DND-41 (cell line): ENCODE data around the gene AXIN1.
A peak's percentile ranks its signal among the peaks of the same experiment; 100 is the strongest.

Source experiments
- ATAC-seq: fragments of 200-7000 bp; cut with Tn5 transposase; 3 replicates; pipeline ENCODE4 v1.9.1; 2021; ENCODE audit warnings: low read depth; ENCODE audit not compliant: insufficient read depth
- DNase-seq: peaks from one replicate; pipeline ENCODE4 v3.0.0-alpha.2; 2020
- H2AFZ ChIP-seq: 2 replicates; pipeline ENCODE4 v1.6.0; 2012; ENCODE audit warnings: low read depth, low read length
- H3K27ac ChIP-seq: 2 replicates; pipeline ENCODE4 v1.5.1; 2012; ENCODE audit warnings: low read length, inconsistent platforms
- H3K27me3 ChIP-seq: fragments of 200-600 bp; sonication (generic); 2 replicates; pipeline ENCODE4 v1.6.0; 2012; ENCODE audit warnings: low read length, mild to moderate bottlenecking, inconsistent platforms; ENCODE audit not compliant: insufficient read depth, poor library complexity
- H3K36me3 ChIP-seq: 2 replicates; pipeline ENCODE4 v1.5.1; 2012; ENCODE audit warnings: low read length, inconsistent platforms; ENCODE audit not compliant: insufficient read depth
- H3K4me1 ChIP-seq: 2 replicates; pipeline ENCODE4 v1.5.1; 2012; ENCODE audit warnings: mild to moderate bottlenecking, low read length; ENCODE audit not compliant: insufficient read depth
- H3K4me2 ChIP-seq: 2 replicates; pipeline ENCODE4 v1.6.0; 2012; ENCODE audit warnings: mild to moderate bottlenecking, moderate library complexity, low read length, inconsistent platforms; ENCODE audit not compliant: insufficient read depth
- H3K4me3 ChIP-seq, 2 experiments: fragments of 200-600 bp in 1 of 2; shearing (Covaris generic) in 1 of 2; 2 replicates each; pipeline ENCODE4 v1.5.1; 2012 to 2016; ENCODE audit warnings: inconsistent platforms in 2 of 2, low read length in 2 of 2, mild to moderate bottlenecking in 2 of 2, low read depth in 1 of 2, moderate library complexity in 1 of 2
- H3K79me2 ChIP-seq: 2 replicates; pipeline ENCODE4 v1.6.0; 2012; ENCODE audit warnings: low read length, inconsistent platforms; ENCODE audit not compliant: insufficient read depth
- H3K9ac ChIP-seq: 2 replicates; pipeline ENCODE4 v1.6.0; 2012; ENCODE audit warnings: low read depth, mild to moderate bottlenecking, inconsistent platforms, low read length, moderate library complexity
- H3K9me3 ChIP-seq: 2 replicates; pipeline ENCODE4 v1.5.1; 2012; ENCODE audit warnings: low read length, moderate library complexity, mild to moderate bottlenecking, inconsistent platforms; ENCODE audit not compliant: insufficient read depth, severe bottlenecking
- H4K20me1 ChIP-seq: 2 replicates; pipeline ENCODE4 v1.6.0; 2012; ENCODE audit warnings: low read length; ENCODE audit not compliant: insufficient read depth
- EZH2 ChIP-seq: IDR thresholded peaks from 3 replicates; pipeline ENCODE4 v1.6.1; 2012; ENCODE audit warnings: borderline replicate concordance, low read depth, mild to moderate bottlenecking, moderate library complexity, low read length, inconsistent platforms; ENCODE audit not compliant: severe bottlenecking
- TF ChIP-seq, protein P1 (sequence below): IDR thresholded peaks from 2 replicates; pipeline ENCODE4 v1.5.1; 2012; ENCODE audit warnings: borderline replicate concordance, low read length, moderate library complexity, mild to moderate bottlenecking; ENCODE audit not compliant: poor library complexity, severe bottlenecking; ENCODE audit errors: extremely low read depth

Gene AXIN1

DNA sequence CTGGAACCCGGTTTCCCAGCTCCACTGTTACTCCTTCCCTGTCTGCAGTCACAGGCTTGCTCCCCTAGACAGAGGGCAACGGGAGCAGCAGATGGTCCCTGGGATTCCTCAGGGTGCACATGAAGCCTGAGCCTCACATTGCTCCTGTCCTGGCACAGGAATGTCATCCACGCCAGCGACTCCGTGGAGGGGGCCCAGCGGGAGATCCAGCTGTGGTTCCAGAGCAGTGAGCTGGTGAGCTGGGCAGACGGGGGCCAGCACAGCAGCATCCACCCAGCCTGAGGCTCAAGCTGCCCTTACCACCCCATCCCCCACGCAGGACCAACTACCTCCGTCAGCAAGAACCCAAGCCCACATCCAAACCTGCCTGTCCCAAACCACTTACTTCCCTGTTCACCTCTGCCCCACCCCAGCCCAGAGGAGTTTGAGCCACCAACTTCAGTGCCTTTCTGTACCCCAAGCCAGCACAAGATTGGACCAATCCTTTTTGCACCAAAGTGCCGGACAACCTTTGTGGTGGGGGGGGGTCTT is 47.6 kb upstream of the AXIN1 start:
- ATAC-seq (no peak), DNase-seq (no peak)
- peaks cover 63% of the 10 kb centered on the region for H3K4me1 ChIP-seq
- no peaks in the 10 kb centered on the region for H3K27me3 ChIP-seq
- TF ChIP-seq, protein P1, sequence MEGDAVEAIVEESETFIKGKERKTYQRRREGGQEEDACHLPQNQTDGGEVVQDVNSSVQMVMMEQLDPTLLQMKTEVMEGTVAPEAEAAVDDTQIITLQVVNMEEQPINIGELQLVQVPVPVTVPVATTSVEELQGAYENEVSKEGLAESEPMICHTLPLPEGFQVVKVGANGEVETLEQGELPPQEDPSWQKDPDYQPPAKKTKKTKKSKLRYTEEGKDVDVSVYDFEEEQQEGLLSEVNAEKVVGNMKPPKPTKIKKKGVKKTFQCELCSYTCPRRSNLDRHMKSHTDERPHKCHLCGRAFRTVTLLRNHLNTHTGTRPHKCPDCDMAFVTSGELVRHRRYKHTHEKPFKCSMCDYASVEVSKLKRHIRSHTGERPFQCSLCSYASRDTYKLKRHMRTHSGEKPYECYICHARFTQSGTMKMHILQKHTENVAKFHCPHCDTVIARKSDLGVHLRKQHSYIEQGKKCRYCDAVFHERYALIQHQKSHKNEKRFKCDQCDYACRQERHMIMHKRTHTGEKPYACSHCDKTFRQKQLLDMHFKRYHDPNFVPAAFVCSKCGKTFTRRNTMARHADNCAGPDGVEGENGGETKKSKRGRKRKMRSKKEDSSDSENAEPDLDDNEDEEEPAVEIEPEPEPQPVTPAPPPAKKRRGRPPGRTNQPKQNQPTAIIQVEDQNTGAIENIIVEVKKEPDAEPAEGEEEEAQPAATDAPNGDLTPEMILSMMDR = no peak
- TF ChIP-seq EZH2 = no peak
- peaks cover 54% of the 10 kb centered on the region for H3K79me2 ChIP-seq
- peaks cover 25% of the 10 kb centered on the region for H4K20me1 ChIP-seq
- H3K4me2 ChIP-seq = peak overlapping the region; percentile 76
- H3K9ac ChIP-seq = peak overlapping the region; percentile 86
- no peak overlapping the region for H2AFZ ChIP-seq
- peak overlapping the region in 1 of 2 experiments; percentile 91; a peak in 3 of 4 replicates for H3K4me3 ChIP-seq
- H3K36me3 ChIP-seq = peaks cover 30% of the 10 kb centered on the region
- H3K9me3 ChIP-seq = no peaks in the 10 kb centered on the region
- H3K27ac ChIP-seq = peak overlapping the region; percentile 48; the same call in 1 of the 2 replicates

DNA sequence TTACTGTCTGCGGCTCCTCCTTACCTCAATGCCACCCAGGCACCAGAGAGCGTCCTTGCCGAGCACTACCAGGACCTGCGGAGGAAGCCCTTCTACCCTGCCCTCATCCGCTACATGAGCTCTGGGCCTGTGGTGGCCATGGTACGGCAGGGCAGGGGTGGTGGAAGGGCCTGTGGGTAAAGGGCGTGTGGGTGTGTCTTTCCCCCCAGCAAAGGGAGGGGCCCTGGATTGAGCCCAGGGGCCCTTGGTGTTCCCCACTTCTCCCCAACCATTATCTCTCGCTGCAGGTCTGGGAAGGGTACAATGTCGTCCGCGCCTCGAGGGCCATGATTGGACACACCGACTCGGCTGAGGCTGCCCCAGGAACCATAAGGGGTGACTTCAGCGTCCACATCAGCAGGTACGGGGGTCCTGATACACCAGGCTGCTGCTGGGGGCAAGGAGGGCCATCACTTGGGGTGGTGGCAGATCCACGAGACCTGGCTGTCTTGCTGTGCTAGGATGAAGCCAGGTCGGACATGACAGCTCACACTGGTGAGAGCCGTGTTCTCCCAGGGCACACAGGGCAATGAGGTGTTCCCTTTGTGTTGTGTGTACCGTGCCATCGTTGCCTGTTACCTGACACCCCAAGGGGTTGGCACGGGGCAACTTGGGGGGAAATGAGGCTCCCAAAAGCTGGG is 47.0 kb upstream of the AXIN1 start:
- ATAC-seq = no peak

DNA sequence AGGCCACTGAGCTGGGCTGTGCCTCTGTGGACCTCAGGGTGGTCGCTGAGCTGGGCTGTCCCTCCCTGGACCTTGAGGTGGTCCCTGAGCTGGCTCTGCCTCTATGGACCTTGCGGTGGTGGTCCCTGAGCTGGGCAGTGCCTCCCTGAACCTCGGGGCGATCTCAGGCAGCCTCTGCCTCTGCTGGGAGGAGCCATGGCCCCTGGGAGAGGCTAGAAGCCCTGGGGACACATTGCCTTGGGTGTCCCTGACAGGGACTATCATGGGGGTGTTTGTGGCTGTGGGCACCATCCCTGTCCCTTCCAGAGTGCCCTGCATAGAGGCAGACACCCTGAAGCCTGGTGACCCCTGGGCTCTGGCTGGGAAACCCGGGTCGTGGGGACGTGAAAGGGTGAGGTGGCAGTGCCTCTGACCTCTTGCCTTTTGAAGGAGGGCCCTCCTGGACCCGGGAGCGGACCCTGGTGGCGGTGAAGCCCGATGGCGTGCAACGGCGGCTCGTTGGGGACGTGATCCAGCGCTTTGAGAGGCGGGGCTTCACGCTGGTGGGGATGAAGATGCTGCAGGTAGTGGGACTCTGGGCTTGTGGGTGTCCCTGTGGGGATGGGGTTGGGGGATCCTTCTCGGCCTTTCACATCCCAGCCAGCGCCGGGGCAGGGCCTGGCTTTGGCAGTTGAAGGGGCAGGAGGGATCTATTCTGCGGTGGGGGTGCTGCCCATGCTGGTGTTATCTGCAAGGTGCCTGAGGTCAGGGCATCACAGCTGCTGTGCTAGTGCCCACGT is 46.2 kb upstream of the AXIN1 start:
- Histone ChIP-seq H2AFZ (no peak overlapping the region), H3K4me1 (peaks cover 65% of the 10 kb centered on the region), H3K9me3 (no peaks in the 10 kb centered on the region), H4K20me1 (peaks cover 25% of the 10 kb centered on the region), H3K27me3 (no peaks in the 10 kb centered on the region), H3K79me2 (peaks cover 54% of the 10 kb centered on the region), H3K27ac (peak overlapping the region; percentile 33; the same call in 1 of the 2 replicates), H3K36me3 (peaks cover 30% of the 10 kb centered on the region), H3K4me3 (peak overlapping the region in 1 of 2 experiments; percentile 28; a peak in 2 of 4 replicates), H3K4me2 (peak overlapping the region; percentile 76), H3K9ac (peak overlapping the region; percentile 66)
- DNase-seq (no peak), ATAC-seq (no peak)
- TF ChIP-seq, protein P1 = no peak
- no peak for TF ChIP-seq EZH2

More for the DNA sequence above, 47.0 kb upstream of the AXIN1 start:
- DNase-seq = no peak
- no peak overlapping the region for H2AFZ ChIP-seq
- H3K79me2 ChIP-seq = peaks cover 54% of the 10 kb centered on the region
- peaks cover 65% of the 10 kb centered on the region for H3K4me1 ChIP-seq
- no peaks in the 10 kb centered on the region for H3K9me3 ChIP-seq
- H3K4me2 ChIP-seq = peak overlapping the region; percentile 76
- 0 out of 4 replicates have a peak overlapping the region, but pooled peaks of 1 of the 2 experiments have one; percentile 19 for H3K4me3 ChIP-seq
- peaks cover 25% of the 10 kb centered on the region for H4K20me1 ChIP-seq
- no peaks in the 10 kb centered on the region for H3K27me3 ChIP-seq
- TF ChIP-seq EZH2 = no peak
- TF ChIP-seq, protein P1 = no peak
- H3K36me3 ChIP-seq = peaks cover 30% of the 10 kb centered on the region
- H3K9ac ChIP-seq = no peak overlapping the region
- no peak overlapping the region; the same call in 1 of the 2 replicates for H3K27ac ChIP-seq
